Fibroblast of mammary gland (primary cell): ENCODE data around the gene OR2V2.

Source experiments
- DNase-seq: peaks from one replicate; pipeline ENCODE4 v3.0.0-alpha.2; 2010; ENCODE audit warnings: low read depth
- H3K4me3 ChIP-seq: 2 replicates; pipeline ENCODE4 v1.5.1; 2011; ENCODE audit warnings: low read depth, mild to moderate bottlenecking, low read length, moderate library complexity; ENCODE audit not compliant: control insufficient read depth
- CTCF ChIP-seq: conservative IDR thresholded peaks from 2 replicates; pipeline ENCODE4 v1.5.1; 2011; ENCODE audit warnings: low read depth, low read length, inconsistent platforms; ENCODE audit not compliant: control insufficient read depth, insufficient read depth

Gene OR2V2

GRCh38 chr5:181168595-181169118, 21.3 kb downstream of the OR2V2 start:
- no peak for DNase-seq
- no peak for TF ChIP-seq CTCF
- H3K4me3 ChIP-seq: no peak overlapping the region

- H3K4me3 ChIP-seq: peak overlapping the region; percentile 38
- peak; percentile 83 for DNase-seq
These were observed 22.3 kb downstream of the OR2V2 start for GRCh38 chr5:181169459-181170236.

- TF ChIP-seq CTCF: no peak
- no peak for DNase-seq
- peak overlapping the region; percentile 38 for H3K4me3 ChIP-seq
These were observed 22.9 kb downstream of the OR2V2 start for GRCh38 chr5:181170237-181170825.

GRCh38 chr5:181170996-181171395, 23.6 kb downstream of the OR2V2 start:
- DNase-seq: no peak
- no peak for TF ChIP-seq CTCF
- no peak overlapping the region for H3K4me3 ChIP-seq

- no peak for DNase-seq
- no peak overlapping the region for H3K4me3 ChIP-seq
- no peak for TF ChIP-seq CTCF
These were observed 24.4 kb downstream of the OR2V2 start for GRCh38 chr5:181171782-181172181.

- peak; percentile 61 for TF ChIP-seq CTCF
- peak; percentile 70 for DNase-seq
- H3K4me3 ChIP-seq: peak overlapping the region; percentile 38
These were observed 25.6 kb downstream of the OR2V2 start for GRCh38 chr5:181173027-181173419.

GRCh38 chr5:181173420-181174342, 26.3 kb downstream of the OR2V2 start:
- peak; percentile 92 for DNase-seq
- peak overlapping the region; percentile 42 for H3K4me3 ChIP-seq
- TF ChIP-seq CTCF: no peak
